GM18907 (cell line): Measurements from ENCODE around the gene ADAMTS15.

Source experiments
- ATAC-seq: cut with Tn5 transposase; IDR thresholded peaks from one replicate; pipeline ENCODE4 v1.9.1; 2021; ENCODE audit warnings: mild to moderate bottlenecking, moderate library complexity; ENCODE audit not compliant: unreplicated experiment

ADAMTS15 gene, protein sequence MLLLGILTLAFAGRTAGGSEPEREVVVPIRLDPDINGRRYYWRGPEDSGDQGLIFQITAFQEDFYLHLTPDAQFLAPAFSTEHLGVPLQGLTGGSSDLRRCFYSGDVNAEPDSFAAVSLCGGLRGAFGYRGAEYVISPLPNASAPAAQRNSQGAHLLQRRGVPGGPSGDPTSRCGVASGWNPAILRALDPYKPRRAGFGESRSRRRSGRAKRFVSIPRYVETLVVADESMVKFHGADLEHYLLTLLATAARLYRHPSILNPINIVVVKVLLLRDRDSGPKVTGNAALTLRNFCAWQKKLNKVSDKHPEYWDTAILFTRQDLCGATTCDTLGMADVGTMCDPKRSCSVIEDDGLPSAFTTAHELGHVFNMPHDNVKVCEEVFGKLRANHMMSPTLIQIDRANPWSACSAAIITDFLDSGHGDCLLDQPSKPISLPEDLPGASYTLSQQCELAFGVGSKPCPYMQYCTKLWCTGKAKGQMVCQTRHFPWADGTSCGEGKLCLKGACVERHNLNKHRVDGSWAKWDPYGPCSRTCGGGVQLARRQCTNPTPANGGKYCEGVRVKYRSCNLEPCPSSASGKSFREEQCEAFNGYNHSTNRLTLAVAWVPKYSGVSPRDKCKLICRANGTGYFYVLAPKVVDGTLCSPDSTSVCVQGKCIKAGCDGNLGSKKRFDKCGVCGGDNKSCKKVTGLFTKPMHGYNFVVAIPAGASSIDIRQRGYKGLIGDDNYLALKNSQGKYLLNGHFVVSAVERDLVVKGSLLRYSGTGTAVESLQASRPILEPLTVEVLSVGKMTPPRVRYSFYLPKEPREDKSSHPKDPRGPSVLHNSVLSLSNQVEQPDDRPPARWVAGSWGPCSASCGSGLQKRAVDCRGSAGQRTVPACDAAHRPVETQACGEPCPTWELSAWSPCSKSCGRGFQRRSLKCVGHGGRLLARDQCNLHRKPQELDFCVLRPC

DNA sequence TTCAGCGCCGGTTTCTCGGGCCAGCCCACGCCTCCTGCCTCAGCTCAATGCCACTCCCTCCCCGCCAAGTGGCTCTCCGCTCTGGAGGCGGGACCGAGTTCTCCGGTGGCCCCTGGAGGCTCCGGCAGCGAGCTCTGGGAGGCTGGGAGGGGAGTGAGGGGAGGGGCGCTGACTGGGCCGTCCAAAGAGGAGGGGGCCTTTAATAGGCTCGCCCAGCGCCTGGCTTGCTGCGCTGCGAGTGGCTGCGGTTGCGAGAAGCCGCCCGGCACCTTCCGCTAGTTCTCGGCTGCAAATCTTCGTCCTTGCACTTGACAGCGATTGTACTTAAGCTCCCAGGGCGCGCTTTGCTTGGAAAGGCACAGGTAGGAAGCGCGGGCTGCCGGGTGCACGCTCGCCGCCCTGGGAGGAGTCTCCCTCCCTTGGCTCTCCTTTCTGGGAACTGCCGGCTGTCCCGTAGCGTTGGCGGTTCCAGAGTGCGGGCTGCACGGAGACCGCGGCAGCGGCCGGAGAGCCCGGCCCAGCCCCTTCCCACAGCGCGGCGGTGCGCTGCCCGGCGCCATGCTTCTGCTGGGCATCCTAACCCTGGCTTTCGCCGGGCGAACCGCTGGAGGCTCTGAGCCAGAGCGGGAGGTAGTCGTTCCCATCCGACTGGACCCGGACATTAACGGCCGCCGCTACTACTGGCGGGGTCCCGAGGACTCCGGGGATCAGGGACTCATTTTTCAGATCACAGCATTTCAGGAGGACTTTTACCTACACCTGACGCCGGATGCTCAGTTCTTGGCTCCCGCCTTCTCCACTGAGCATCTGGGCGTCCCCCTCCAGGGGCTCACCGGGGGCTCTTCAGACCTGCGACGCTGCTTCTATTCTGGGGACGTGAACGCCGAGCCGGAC, at the start of gene ADAMTS15:
Gene ADAMTS15, plus strand, starts transcription at position 230 of the 894 bp plus-strand sequence. Its CDS starts 329 bp downstream, at position 559.
- no peak for ATAC-seq

DNA sequence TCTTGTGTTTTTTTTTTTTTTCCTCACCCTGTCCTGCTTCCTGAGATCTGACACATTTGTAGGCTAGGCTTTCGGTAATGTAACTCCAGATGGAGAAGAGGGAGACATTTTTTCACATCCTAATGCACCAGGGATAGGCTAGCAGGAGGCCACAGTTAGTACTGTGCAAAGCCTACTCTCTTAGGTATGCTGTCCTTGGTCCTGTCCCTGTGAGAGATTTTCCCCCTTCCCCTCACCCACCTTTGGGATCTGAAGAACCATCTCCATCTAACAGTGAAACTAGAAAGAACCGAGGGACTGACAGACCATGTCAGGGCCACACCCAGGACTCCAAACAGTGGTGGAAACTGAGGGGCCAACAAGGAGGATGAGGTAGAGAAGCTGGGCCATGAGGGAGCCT, 49.2 kb upstream of the ADAMTS15 start:
- ATAC-seq: no peak

DNA sequence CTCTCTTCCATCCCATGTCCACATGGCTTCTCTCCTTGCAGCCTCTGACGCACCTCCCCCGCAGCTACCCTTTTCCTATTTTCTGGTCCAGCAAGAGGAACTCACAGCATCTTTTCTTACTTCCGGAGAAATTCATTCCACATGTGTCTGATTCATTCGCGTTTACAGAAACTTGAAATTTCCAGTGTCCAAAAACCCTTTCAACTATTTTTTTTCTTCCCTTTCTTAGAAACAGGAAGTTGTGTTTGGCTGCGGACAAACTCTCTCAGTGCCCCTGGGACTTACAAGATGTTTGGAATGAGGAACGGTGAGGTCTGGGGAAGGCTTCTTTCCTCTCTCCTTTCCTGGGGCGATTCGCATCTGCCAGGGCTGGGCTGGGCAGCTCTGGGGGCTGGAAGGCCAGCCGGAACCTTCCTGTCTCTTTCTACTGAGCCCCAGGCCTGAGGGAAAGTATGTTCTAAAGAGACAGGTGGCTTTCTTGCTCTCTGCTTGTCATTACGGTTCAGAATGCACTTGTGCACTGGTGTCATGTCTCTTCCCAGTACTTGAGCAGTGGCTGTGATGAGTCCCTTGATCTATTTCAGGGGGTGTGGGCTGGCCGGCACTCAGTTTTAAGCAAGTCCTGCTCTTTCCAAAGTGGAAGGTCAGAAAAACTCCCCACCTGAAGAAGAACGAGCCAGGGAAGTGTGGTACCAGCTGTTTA, 47.5 kb upstream of the ADAMTS15 start:
- no peak for ATAC-seq

DNA sequence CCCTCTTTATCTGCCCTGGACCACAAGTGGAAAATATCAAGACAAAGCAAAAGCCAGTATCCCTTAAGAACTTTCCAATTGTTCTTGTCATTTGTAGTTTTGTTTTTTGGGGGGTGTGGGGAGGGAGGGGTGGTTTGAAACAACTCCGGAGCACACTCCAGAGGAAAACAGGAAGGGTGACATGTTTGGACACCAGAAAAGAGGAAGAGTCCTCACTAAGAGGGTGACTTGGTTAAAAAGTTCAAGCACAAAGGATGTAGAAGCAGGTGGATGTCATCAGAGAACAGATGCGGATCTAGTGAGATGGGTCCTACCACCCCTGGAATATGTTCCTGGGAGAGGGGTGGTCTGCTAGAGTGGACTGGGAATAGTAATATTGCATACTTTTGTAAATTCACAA, 45.9 kb upstream of the ADAMTS15 start:
- ATAC-seq: no peak

DNA sequence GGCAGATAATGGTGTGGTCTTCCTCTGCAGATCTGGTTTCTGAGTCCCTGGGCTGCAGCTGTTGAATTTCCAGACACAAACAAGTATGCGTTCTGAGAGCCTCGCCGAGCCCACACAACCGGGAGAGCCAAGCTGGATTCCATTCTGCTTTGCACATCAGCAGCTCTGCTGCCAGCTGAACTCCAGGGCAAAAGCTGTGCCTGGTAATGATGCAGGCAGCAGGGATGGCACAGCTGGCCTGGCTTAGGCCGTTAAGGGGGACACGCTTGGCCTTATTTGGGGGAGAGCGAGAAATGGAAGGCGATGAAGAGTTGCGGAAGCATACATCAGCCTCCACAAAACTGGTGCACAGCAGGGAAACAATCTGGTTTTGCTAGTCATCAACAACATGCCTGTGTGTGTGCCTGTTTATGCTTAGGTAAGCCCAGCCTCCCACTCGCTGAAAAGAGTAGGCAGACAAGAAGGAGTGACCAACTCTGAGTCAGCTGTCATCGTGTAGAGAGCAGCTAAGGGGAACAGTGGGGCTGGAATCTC, 45.1 kb upstream of the ADAMTS15 start:
- ATAC-seq: no peak

DNA sequence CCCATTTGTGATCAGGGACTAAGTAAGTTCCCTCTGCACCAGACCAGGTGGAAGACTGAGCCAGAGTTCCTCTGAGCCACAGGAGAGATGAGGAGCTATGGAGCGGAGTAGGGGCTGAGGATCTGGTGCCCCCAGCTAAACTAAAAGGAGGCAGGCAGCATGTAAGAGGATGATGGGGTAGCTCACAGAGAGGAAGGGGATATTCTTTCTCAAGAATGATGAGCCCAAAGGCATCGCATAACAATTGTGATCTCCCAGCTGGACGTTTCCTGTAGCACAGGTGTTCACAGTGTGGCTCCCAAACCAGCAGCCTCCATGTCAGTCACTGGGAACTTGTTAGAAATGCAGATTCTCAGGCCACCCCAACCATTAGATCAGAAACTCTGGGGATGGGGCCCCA, 44.5 kb upstream of the ADAMTS15 start:
- ATAC-seq: no peak

DNA sequence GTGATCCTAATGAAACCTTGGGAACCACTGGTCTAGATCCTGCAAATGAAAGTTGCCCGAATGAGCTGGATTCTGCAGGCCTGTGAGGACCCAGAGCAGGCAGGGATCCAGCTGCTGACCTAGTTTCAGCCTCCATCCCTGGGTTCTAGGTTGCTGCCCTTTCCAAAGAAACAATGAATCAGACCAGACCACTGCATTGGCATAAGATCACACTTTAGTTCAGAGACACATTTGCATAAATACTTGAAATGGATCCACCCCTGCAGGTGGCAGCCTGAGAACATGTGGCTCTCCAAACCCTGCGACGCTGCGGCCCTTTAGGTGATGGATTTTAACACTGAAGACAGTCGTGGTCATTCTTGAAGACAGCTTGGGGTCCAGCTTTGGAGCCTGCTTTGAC, 43.7 kb upstream of the ADAMTS15 start:
- ATAC-seq: no peak

DNA sequence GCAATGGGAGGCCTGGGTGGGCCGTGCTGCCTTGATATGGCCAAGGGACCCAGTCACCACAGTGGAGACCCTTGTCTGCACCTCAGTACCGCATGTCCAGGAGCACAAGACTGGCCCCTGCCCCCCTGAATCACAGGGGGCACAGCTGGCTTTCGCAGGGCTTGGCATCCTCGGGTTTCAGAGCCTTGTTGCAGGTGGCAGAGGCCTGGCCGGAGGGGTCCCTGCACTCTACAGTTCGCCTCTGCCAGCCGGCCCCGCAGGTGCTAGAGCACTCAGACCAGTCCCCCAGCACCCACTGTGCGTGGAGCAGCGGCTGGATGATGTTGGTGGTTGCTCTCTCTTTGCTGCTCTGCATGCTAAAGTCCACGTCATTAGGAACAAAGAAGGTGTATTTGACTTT, 43.0 kb upstream of the ADAMTS15 start:
- ATAC-seq: no peak

DNA sequence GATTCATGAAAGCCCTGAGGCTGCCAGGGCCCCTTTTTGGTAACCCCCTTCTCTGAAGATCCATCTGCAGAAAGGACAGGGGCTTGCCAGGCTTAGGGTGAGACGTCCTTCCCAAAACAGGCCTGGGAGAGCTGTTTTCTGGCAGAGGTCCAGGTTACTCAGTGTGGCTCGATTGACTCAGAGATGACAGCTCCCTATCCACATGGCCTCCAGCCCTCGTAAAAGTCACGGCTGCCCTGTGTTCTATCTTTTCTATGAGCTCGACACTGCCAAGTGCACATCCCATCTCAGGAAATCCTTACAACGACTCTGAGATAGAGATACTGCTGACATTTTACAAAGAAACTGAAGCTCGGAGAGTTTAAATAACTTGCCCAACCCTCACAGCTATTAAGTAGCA, 40.5 kb upstream of the ADAMTS15 start:
- no peak for ATAC-seq

DNA sequence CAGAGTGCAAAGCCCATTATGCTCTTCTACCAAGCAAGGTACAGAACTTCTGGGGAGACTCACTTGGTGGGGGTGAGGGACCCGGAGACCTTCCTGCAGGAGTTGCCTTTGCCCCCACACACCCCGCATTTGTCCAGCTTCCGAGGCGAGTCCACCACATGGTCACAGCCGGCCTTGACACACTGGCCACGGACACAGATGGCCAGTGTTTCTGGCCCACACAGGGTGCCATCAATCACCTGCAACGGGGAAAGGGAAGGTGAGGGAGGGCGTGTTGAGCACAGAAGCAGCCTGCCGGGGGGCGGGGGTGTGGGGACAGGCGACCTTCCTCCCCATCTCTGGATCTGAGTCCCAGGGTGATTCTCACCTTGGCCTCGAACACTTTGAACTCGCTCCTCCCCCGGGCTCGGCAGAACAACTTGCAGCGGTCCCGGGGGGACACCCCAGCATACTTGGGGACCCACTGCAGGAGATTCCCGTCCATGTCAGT, 40.0 kb upstream of the ADAMTS15 start:
- ATAC-seq: no peak

DNA sequence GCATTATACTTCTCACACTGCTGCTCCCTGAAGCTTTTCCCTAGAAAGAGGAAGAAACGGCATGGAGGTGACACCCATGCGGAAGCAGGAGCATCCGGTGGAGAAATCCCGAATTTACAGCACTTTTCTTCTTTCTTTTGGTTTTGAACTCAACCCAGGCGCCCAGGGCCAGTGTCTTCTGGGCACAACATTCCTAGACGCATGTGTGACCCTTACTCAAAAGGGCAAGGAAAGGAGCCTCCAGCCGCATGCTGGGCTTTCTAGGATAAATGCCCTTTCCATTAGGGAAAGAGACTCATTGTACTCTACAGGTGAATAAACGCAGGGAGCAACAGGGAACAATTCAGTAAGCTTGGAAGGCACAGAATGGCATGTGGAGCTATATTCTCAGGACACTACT, 39.5 kb upstream of the ADAMTS15 start:
- ATAC-seq: no peak

DNA sequence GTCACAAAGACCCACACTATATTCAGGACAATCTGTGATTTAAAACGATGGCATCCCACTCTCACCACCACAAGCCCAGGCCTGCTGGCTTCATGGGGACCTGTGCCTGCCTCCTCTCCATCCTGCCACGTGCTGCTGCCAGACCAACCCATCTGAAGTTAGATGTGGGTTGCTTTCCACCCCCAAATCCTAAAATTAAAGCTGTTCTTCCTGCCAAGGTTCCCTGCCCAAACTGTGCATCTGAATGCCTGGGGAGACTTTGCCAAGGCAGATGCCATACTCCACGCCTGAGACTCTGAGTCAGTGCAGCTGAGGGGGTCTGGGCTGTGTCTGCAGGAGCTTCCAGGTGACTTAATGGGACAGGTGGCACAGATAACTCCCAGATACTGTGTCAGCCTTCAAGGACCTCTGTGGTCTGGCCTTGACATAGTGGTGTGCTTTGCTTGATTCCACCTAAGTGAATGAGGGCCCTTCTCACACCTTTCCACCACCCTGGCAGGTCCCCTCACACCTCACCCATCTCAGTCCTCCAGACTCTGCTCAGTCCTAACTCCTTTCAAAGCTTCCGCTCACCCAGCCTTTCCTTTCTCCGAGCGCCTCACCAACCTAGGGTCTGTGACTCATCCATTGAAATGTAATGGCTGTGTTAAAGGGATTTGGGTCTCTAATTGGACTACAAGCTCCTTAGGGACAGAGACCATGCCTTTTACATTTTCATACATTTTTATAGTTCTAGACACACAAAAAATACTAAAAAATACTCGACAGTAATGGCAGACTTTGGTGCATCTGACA, 38.7 kb upstream of the ADAMTS15 start:
- no peak for ATAC-seq

DNA sequence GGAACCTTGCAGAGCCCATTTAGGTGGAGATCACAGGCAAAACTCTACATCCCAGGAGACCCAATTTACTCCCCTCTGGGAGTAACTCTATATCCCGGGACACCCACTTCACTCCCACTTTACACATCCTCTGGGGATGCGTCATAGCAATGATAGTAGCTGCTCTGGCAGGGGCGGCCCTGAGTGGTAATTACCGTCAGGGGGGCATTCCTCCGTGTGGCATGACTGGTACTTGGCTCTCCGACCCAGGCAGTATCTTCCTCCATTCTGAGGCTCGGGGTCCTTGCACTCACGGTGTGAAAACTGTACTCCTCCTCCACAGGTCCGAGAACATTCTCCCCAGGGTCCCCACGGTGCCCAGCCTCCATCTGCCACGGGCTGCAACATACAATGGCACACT, 37.2 kb upstream of the ADAMTS15 start:
- no peak for ATAC-seq

DNA sequence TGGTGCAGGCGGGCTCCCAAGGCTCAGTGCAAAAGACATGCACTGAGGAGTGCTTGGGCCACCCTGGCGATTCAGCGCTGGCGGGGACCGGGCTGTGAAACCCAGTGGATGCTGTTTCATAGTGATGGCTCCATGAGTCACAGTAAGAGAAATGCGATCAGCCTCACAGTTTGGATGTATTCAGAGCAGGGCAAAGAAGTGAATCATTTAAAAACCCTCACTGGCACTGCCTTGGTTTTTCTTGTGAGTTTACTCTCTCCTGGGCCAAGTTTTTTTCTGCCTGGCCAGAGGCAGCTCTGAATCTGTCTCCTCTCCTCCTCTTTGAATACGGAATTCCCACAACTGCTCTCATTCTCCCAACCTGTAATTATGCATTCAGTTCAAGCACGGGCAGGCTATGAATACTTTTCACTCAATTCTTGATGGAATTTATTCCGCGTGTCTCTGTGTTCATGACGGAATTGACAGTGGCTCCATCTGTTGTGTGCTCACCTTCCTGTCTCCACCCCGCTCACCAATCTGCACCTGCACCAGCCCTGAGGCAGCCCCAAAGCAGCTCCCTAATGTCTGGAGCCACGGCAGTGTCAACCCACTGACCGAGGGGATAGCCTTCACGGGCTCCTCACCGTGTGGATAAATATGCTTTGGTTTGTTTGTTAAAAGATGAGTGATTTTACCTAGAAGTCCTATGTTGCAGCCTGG, 34.9 kb upstream of the ADAMTS15 start:
- no peak for ATAC-seq

DNA sequence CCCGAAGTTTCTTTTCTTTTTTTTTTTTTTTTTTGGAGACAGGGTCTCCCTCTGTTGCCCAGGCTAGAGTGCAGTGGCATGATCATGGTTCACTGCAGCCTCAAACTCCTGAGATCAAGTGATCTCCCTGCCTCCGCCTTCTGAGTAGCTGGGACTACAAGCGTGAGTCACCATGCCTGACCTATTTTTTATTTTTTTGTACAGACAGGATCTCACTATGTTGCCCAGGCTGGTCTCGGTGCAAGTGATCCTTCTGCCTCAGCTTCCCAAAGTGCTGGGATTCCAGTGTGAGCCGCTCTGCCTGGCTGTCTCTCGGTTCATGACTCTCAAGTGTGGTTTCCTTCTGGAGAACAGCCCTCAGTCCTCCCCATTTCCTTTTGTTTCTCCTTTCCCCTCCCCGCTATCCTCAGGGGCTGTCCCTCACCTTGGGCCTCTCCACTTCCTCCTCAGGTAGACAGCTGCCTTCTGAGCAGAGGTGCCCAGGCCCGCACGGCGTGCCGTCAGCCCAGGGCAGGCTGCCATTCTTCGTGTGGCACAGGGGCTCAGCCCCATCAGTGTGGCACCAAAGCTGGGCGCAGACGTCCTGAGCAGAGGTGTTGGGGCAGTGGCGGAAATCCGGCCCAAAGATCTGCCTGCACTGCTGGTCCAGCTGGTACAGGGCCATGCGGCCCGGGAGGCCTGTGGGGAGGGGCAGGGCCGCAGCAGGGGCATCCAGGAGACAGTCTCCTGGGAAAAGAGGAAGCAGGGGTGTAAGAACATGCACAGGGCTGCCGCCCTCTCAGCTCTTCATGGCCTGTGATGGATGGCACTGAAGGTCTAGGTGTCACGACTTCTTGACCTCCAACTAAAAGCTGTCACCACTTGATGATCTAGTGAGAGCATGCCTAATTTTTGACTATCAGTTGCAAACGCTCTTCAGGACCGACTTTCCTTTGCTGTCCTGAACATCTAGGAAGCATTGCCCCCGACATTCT, 34.1 kb upstream of the ADAMTS15 start:
- ATAC-seq: no peak

DNA sequence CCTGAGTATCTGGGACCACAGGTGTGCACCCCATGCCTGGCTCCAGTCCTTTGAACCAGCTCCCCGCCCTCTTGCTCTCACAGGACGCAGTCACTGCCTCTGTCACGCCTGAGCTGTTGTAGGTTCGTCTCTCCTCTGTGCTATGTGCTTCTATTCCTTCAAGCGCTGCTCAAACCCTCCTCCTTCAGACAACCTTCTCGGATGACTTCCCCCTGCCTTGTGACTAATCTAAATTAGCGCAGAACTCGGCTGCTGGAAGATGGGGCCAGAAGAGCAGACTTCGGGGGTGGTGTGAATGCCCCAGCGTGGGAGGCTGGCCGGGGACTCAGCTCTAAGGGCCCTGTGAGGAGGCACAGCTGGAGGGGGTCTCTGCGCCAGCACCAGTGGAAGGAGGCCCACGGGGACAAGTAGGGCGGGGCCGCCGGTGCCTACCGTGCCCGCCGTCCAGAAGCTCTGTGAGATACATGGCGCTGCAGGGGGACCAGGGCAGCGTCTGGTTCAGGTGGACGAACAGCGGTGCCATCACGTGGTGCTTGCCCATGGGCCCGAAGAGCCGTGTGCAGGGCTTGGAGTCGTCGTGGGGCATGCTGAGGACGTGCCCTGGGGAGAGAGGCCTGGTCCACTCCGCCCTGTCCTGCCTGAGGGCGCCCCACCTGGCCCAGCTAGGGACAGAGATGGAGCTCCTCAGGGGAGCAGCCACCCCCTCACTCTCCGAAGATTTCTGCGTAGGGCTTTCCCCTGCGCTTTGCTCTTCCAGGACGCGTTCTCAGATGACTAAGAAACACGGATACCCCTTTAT, 32.5 kb upstream of the ADAMTS15 start:
- no peak for ATAC-seq

DNA sequence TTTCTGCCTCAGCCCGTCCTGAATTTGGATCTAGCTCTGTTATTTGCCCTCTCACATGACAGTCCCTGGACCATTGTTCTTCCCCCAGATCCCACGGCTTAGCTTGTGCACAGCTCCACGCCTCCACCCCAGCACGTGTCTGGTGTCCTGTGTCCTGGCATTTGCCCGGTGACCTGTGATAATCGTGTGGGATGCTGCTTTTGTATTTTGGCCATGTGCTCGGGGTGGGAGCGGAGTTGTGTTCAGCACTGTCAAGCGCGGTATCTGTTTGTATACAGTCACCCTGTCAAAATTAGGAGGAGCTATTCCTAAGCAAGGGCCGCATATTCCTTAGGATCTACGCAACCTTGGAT, 31.9 kb upstream of the ADAMTS15 start:
- no peak for ATAC-seq
